ENCODE results near the gene YTHDF1.

YTHDF1 gene

GRCh38 chr20:63219866-63220521 lies 4.1 kb upstream of the YTHDF1 start:
- peaks cover 4% of the 10 kb centered on the region for H3K4me1 ChIP-seq (ENCODE audit: control insufficient read depth, insufficient read depth, low read length)
- no peaks in the 10 kb centered on the region for H3K9me3 ChIP-seq (ENCODE audit: control insufficient read depth, insufficient read depth, low read depth, low read length)
- POLR2A ChIA-PET = no interaction called here
- peaks cover 0 to 1% of the 10 kb centered on the region in 2 experiments; a peak in 1 of 3 replicates for H3K36me3 ChIP-seq (ENCODE audit: control insufficient read depth in 2 of 2, insufficient read depth in 1 of 2, low read length in 2 of 2)
- H3K4me3 ChIP-seq (ENCODE audit: low read depth, low read length) = no peak overlapping the region
- H3K27ac ChIP-seq (ENCODE audit: extremely low read depth, low read depth, low read length) = no peak overlapping the region
- CTCF ChIA-PET = interaction anchor here (1.3 to 1.6 kb wide), 3 partner anchors 22 to 32 kb away, joined by 3 to 5 read pairs (median 3); no protein-coding TSS in a partner anchor
- TF ChIP-seq ZNF239 (tag by site-specific recombination; IDR thresholded peaks at IDR 0.05) (peak; percentile 99), EGR2 (tag by site-specific recombination; IDR thresholded peaks at IDR 0.05; ENCODE audit: low read depth) (peak; percentile 84), MYNN (tag by site-specific recombination; IDR thresholded peaks at IDR 0.05; ENCODE audit: borderline replicate concordance) (no peak), ZNF837 (tag by site-specific recombination; IDR thresholded peaks at IDR 0.05) (no peak), ZIC2 (tag by site-specific recombination; IDR thresholded peaks at IDR 0.05) (no peak), ZBTB20 (tag by site-specific recombination; IDR thresholded peaks at IDR 0.05) (no peak), ZNF768 (tag by site-specific recombination; IDR thresholded peaks at IDR 0.05) (no peak), ZNF658 (tag by site-specific recombination; IDR thresholded peaks at IDR 0.05) (no peak), KLF16 (tag by site-specific recombination; IDR thresholded peaks at IDR 0.05) (no peak), ZNF600 (tag by site-specific recombination; IDR thresholded peaks at IDR 0.05) (peak; percentile 50; the same call in 1 of the 2 replicates), ZNF549 (tag by site-specific recombination; IDR thresholded peaks at IDR 0.05) (no peak), SCRT2 (tag by site-specific recombination; IDR thresholded peaks at IDR 0.05) (no peak), PRDM4 (tag by site-specific recombination; IDR thresholded peaks at IDR 0.05) (no peak), ZBTB49 (tag by site-specific recombination; IDR thresholded peaks at IDR 0.05; ENCODE audit: low read depth) (no peak), ZNF580 (tag by site-specific recombination; IDR thresholded peaks at IDR 0.05) (no peak), ZNF18 (tag by site-specific recombination; IDR thresholded peaks at IDR 0.05) (no peak), PRDM6 (tag by site-specific recombination; IDR thresholded peaks at IDR 0.05) (no peak), ZFHX2 (tag by site-specific recombination; conservative IDR thresholded peaks at IDR 0.05) (peak; percentile 64), ZNF10 (tag by site-specific recombination; IDR thresholded peaks at IDR 0.05) (no peak), ZNF555 (tag by site-specific recombination; conservative IDR thresholded peaks at IDR 0.05) (no peak), ZNF707 (tag by site-specific recombination; IDR thresholded peaks at IDR 0.05) (no peak), ZNF777 (tag by site-specific recombination; IDR thresholded peaks at IDR 0.05; ENCODE audit: borderline replicate concordance) (no peak), REPIN1 (tag by site-specific recombination; IDR thresholded peaks at IDR 0.05; ENCODE audit: low read depth) (no peak), PBX3 (CRISPR knock-in tag; IDR thresholded peaks at IDR 0.05) (no peak), ZNF510 (tag by site-specific recombination; IDR thresholded peaks at IDR 0.05; ENCODE audit: insufficient replicate concordance) (no peak), ZNF350 (tag by site-specific recombination; IDR thresholded peaks at IDR 0.05) (no peak), YY2 (tag by site-specific recombination; IDR thresholded peaks at IDR 0.05) (no peak), ZNF792 (tag by site-specific recombination; IDR thresholded peaks at IDR 0.05) (no peak)
